G401.6 (cell line): ENCODE data around the gene MOB1A.
A peak's percentile ranks its signal among the peaks of the same experiment; 100 is the strongest.
"Not testable (repeated sequence)": the region's sequence is repeated elsewhere in the genome, so short reads cannot be mapped to it uniquely, and the experiment has no call there.

ENCODE experiments used
- FAIRE-seq: peaks from 2 replicates; lab custom pipeline; 2012; peaks lifted over from hg19 to GRCh38; lab: Jason Lieb, UNC

MOB1A gene

GRCh38 chr2:74198461-74199274 lies 20.0 kb upstream of the MOB1A start, which contains the start of gene MTHFD2:
TSS of gene MTHFD2 (plus strand) at chr2:74198615. CDS start at chr2:74198642, 27 bp downstream.
- no peak for FAIRE-seq

- FAIRE-seq: peak; percentile 97
Measured at GRCh38 chr2:74198023-74198460, 19.4 kb upstream of the MOB1A start.

GRCh38 chr2:74197049-74197448 lies 18.4 kb upstream of the MOB1A start:
- no peak for FAIRE-seq

GRCh38 chr2:74194799-74195198 lies 16.1 kb upstream of the MOB1A start:
- FAIRE-seq: no peak

GRCh38 chr2:74191596-74192380 lies 13.1 kb upstream of the MOB1A start:
- FAIRE-seq: no peak

- FAIRE-seq: no peak
Measured at GRCh38 chr2:74188696-74189095, 10.0 kb upstream of the MOB1A start.

GRCh38 chr2:74188018-74188601 lies 9.4 kb upstream of the MOB1A start:
- no peak for FAIRE-seq

GRCh38 chr2:74186706-74187105 lies 8.0 kb upstream of the MOB1A start:
- FAIRE-seq: not testable (repeated sequence)

- FAIRE-seq: no peak
Measured at GRCh38 chr2:74186038-74186437, 7.4 kb upstream of the MOB1A start.

- no peak for FAIRE-seq
Measured at GRCh38 chr2:74183878-74184277, 5.2 kb upstream of the MOB1A start.

- no peak for FAIRE-seq
Measured at GRCh38 chr2:74181739-74182138, 3.1 kb upstream of the MOB1A start.

GRCh38 chr2:74179063-74179865 lies 585 bp upstream of the MOB1A start:
- FAIRE-seq: no peak

- no peak for FAIRE-seq
Measured at GRCh38 chr2:74177696-74178095, 983 bp downstream of the MOB1A start.

- no peak for FAIRE-seq
Measured at GRCh38 chr2:74174909-74175308, 3.8 kb downstream of the MOB1A start.

GRCh38 chr2:74168739-74169138 lies 9.9 kb downstream of the MOB1A start:
- no peak for FAIRE-seq

- FAIRE-seq: no peak
Measured at GRCh38 chr2:74164761-74165160, 13.9 kb downstream of the MOB1A start.

GRCh38 chr2:74162951-74163350 lies 15.7 kb downstream of the MOB1A start:
- FAIRE-seq: no peak

GRCh38 chr2:74155830-74156229 lies 22.8 kb downstream of the MOB1A start:
- peak; percentile 13 for FAIRE-seq

GRCh38 chr2:74152954-74153353 lies 25.7 kb downstream of the MOB1A start:
- FAIRE-seq: no peak

- FAIRE-seq: no peak
Measured at GRCh38 chr2:74149570-74150319, 28.9 kb downstream of the MOB1A start.

GRCh38 chr2:74149247-74149525 lies 29.5 kb downstream of the MOB1A start:
- no peak for FAIRE-seq
